Choroid plexus epithelial cell (primary cell): ENCODE measurements around the gene ERBB2.
A peak's percentile ranks its signal among the peaks of the same experiment; 100 is the strongest.

Experiments
- DNase-seq: peaks from one replicate; pipeline ENCODE4 v3.0.0-alpha.2; 2010; ENCODE audit warnings: low read depth
- H3K4me3 ChIP-seq: 2 replicates; pipeline ENCODE4 v1.5.1; 2011; ENCODE audit warnings: low read depth, mild to moderate bottlenecking, control low read depth, low read length, moderate library complexity
- CTCF ChIP-seq: conservative IDR thresholded peaks from 2 replicates; pipeline ENCODE4 v1.5.1; 2011; ENCODE audit warnings: low read depth, mild to moderate bottlenecking, control low read depth, inconsistent platforms, low read length, moderate library complexity

Gene ERBB2

GRCh38 chr17:39661744-39662541 is 37.9 kb upstream of the ERBB2 start:
- no peak for TF ChIP-seq CTCF
- DNase-seq: no peak
- no peak overlapping the region for H3K4me3 ChIP-seq

- H3K4me3 ChIP-seq: no peak overlapping the region
- DNase-seq: no peak
- no peak for TF ChIP-seq CTCF
Measured at GRCh38 chr17:39662551-39663339, 37.1 kb upstream of the ERBB2 start.

GRCh38 chr17:39663340-39663687 is 36.5 kb upstream of the ERBB2 start:
- no peak overlapping the region for H3K4me3 ChIP-seq
- no peak for TF ChIP-seq CTCF
- DNase-seq: no peak

- no peak overlapping the region for H3K4me3 ChIP-seq
- TF ChIP-seq CTCF: no peak
- peak; percentile 17 for DNase-seq
Measured at GRCh38 chr17:39663688-39664580, 35.9 kb upstream of the ERBB2 start.

- TF ChIP-seq CTCF: no peak
- no peak within 1 kb of the TSS for H3K4me3 ChIP-seq
- DNase-seq: no peak
Measured at GRCh38 chr17:39664581-39665561, 35.0 kb upstream of the ERBB2 start, which contains the start of gene TCAP. Gene TCAP (plus strand): TSS chr17:39665349. CDS start chr17:39665360, 11 bp downstream.
